Measurements from ENCODE around the gene NFASC.

The NFASC gene

DNA sequence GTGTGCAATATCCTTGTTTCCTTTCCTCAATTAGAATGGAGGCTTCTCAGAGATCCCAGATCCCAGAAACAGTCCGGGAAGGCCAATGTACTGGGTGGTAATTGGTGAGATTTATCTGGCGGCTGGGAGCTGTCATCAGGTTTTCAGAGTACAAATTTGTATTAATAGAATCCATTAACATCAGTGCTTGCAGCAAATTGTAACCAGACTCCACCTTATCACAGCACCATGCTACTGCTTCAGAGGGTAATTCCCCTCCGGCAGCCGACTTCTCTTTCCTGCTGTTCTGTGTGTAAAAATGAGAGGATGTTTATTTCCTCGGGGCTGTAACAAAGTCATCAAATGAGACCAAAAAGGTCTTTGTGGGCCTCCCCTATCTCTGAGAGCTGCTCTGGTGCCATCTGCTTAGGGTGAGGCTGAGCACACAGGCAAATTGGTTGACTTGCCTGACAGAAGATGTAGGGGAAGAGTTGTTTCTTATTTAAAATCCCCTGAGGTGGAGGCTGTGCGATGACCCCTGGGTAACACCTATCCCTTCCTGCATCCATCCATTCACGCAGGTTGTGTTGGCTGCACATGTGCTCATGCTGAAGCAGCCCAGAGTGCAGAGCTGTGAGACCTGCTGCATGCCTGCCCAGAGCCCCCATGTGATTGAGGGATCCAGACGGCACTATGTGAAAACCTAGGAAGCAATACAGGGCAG is 19.2 kb downstream of the NFASC start:
- DNase-seq (ENCODE audit: low spot score) = no peak

DNA sequence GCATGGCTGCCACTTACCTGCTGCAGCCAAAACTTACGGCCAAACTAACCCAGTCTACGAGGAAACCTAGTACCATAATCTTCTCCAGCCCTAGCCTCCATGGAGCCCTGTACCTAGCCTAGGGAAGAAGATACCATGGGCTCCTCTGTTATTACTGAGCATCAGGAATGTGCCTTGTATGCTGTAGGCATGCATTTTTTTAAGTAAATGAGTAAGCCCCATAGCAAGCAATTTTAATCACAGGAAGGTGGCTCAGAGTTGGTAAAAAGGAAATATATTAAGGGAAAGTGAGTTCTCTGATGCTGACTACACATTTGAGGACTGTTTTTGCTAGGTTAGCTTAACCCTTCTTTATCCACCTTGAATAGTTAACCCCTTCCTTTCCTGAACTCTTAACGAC is 21.2 kb downstream of the NFASC start:
- DNase-seq (ENCODE audit: low spot score) = no peak

DNA sequence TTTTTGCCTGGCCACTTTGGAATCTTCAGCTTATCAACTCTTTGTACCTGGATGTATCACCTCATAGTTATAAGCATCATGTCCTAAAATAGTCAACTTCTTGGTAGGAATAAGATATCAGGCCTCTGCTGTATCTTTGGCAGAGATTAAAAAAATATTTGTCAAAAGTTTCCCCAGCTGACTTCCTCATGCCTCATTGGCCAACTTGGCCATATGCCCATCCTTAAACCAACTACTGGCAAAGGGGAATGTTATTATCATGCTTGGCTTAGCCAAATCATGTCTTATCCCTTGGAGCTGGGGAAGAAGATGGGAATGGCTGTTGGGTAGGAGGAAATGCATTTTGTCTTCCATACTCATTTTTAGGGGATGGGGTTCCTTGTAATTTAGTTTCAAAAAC is 23.4 kb downstream of the NFASC start:
- DNase-seq (ENCODE audit: low spot score) = no peak

DNA sequence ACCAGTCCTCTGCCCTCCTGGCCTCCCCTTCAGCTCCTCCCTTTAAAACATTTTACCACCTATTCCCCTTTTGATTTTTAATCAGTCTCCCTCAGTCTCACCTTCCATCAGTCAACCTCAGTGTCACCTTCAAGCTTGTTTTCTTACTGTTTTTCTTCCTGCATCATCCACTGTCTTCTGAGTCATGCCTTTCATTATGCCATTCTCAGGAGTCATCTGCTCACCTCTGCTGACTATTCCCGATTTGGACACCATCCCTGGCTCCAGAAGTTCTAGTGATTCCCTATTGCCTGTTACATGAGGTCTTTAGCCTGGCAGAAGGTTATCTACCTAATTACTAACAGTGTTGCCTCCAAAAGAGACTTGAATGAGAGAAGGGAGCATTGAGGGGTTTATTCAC is 23.9 kb downstream of the NFASC start:
- DNase-seq (ENCODE audit: low spot score) = no peak

DNA sequence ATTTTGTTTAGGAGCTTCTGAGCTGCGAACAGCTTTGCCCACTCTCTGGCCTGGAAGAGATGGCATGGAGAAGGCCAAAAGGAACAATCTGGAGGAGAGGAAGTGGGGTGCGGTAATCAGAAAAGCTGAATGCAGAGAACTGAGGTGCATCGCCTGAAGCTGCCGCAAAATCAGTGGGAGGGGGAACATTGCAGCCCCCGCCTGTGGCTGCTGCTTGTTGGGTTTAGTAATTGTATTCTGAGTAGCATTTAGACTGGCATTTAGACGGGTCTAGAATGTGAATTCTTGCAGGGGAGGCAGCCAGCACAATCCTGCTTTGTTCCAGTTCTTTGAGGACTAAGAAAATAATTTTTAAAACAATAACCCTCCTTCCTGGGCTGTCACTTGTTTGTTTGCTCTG is 25.4 kb downstream of the NFASC start:
- no peak for DNase-seq (ENCODE audit: low spot score)

DNA sequence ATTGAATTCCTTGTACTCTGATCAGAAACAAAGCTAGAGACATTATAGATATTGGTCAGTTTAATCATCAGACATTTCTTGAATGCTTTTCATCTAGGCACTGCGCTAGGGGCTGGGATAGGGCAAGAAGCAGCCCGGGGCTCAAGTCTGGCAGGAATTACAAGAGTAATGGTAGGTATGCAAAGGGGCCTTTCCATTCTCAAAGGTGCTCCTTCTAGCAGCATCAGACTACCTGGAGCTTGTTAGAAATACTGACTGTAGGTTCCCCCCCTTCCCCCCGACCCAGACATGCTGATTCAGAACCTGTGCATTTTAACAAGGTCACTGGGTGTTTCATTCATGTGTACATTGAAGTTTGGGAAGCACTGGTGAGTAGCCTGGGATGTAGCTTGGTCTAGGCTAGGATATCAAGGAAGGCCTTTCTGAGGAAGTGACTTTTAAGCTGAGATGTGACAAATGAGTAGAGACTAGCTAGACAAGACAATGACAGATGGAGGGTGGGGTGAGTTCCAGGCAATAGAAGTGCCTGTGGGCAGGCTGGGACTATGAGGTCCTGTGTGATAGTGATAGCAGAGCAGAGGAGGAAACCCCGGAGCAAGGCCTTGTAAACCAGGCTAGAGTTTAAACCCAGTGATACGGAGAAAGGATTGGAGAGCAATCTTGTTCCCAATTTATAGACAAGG is 26.3 kb downstream of the NFASC start:
- DNase-seq (ENCODE audit: low spot score) = no peak

DNA sequence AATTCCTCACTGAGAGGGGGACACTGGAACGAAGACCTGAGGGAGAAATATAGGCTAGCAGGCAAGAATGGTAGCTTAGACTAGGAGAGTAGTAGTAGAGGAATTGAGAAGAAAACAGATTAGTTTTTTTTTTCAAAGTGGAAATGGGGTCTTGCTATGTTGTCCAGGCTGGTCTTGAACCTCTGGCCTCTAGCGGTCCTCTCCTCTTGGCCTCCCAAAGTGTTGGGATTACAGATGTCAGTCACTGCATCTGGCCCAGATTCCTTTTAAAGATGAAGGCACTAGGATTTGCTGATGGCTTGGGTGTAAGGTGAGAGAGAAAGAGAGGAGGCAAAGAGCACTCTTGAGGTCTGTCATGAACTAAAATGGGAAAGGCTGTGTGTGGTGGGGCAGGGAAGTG is 30.1 kb downstream of the NFASC start:
- DNase-seq (ENCODE audit: low spot score) = no peak

DNA sequence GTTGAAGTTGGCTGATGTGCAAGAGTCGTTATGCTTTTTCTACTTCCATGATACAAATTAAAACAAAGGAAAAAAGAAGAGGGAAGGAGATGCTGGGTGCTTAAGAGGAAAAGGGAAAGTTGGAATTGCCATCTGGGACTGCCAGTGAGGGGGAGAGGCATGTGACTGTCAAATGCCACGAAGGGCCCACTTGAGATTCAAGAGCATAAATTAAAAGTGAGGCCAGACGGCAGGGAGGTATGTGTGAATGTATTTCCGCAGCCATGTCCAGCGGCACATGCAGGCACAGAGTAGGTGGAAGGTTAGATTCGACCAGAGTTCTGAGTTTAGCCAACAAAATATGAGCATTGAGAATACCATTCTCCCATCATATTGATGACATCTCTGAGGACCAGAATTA is 32.0 kb downstream of the NFASC start:
- DNase-seq (ENCODE audit: low spot score) = no peak

DNA sequence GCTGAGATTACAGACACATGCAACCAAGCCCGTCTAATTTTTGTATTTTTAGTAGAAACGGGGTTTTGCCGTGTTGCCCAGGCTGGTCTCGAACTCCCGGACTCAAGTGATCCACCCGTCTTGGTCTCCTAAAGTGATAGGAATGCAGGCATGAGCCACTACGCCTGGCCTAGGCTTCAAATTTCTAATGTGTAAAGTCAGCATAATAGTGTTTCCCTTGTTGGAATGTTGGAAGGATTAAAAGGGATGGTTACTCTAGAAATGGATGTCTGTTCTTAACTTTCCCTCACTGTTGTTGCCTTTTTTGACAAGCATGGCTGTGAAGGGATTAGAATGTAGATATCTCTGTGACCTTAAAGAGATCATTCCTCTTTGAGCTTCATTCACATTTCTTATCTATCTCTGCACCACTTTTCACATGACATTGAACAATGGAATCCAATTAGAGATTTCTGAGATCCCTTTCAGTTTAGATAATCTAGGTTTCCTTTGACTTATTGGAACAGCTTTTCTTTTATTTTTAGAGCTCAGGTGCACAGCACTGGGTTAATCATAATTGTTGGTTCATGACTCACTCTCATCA is 33.7 kb downstream of the NFASC start:
- no peak for DNase-seq (ENCODE audit: low spot score)

DNA sequence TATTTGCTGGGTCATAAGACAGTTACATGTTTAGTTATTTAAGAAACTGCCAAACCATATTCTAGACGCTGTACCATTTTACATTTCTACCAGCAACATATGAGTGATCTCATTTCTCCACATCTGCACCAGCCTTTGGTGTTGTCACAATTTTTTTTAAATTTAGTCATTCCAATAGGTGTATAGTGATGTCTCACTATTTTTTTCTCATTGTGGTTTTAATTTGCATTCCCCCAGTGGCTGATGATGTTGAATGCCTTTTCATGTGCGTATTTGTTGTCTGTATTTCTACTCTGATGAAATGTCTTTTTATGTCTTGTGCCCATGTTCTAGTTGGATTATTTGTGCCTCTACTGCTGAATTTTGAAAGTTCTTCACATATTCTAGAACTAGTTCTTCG is 38.4 kb downstream of the NFASC start:
- no peak for DNase-seq (ENCODE audit: low spot score)

DNA sequence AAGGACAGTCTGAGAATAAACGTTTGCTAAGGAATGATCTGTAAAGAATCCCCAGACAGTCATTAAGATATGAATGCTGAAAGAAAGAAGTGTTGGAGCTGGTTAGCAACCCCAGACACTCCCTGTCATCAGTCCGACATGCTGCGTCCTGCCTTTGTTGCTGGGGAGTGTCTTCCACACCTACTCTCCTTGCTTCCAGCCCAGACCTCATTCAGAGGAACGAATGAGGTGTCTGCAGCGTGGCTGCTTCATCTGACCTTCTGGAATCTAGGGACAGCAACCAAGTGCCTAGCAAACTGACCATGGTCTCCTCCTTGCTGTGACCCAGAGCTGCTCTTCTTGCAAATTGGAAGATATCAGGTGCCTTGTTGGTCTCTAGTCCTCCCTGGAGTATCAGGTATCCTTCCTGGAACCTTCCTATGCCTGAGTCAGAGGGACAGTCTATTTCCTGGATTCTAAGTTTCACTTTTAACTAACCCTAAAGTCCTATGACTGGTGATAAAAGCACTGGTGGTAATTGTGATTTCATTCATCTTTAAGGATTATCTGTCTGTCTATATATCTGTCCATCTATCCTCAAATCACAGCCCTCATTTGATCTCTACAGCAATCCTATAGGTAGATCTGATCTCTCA is 45.3 kb downstream of the NFASC start:
- peak; percentile 49 for DNase-seq (ENCODE audit: low spot score)

DNA sequence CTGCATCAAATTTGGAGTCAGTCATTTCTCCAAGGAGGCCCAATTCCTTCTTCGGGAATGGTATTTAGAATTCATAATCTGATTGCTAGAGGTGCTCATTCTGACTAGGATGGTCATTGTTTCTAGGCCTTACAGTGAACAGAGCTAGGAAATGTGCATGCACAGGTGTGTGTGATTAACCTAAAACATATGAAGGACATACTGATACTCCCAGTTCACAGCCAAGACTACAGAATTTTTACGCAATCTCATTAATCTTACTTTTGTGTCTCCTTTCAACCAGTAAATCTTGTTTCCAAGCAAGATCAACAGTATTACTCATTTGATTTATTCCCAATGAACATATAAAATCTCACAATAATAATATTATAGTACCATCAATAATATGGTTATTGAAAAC is 47.1 kb downstream of the NFASC start:
- DNase-seq (ENCODE audit: low spot score) = no peak

DNA sequence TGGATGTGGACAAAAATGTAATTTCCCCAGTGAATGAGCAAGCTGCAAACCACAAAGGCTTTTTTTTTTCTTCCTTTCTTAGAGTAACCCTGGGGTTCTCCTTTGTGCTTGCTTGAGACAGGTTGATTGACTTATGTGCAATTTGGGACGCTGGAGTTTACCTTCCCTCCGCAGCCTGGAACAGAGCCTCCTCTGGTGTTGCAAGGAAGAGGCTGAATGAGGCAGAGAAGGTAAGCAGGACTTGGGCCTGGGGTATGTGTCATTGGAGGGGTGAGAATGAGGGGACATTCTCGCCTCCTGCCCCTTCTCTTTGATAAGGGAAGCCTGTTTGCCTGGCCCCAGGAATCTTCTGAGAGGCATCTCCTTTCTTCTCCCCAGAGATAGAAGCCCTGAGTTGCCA is 49.8 kb downstream of the NFASC start:
- no peak for DNase-seq (ENCODE audit: low spot score)

DNA sequence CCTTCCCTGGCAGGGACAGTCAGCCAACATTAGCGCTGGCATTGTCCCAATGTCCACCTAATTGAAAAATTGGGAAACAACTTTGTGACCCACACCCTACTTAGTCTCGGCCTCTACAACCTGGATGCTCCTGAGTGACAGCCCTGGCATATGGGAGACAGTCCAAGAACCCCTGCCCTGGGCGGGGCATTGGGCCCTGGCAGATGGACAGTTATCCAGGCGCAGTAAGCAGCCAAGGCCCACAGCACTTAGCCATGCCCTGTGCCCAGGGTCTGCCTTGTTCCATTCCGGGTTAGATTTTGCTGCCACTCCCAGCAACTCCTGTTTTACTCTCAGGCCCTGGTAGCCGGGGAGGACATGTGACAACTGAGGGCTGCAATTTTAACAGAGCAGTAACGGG is 50.3 kb downstream of the NFASC start:
- no peak for DNase-seq (ENCODE audit: low spot score)

DNA sequence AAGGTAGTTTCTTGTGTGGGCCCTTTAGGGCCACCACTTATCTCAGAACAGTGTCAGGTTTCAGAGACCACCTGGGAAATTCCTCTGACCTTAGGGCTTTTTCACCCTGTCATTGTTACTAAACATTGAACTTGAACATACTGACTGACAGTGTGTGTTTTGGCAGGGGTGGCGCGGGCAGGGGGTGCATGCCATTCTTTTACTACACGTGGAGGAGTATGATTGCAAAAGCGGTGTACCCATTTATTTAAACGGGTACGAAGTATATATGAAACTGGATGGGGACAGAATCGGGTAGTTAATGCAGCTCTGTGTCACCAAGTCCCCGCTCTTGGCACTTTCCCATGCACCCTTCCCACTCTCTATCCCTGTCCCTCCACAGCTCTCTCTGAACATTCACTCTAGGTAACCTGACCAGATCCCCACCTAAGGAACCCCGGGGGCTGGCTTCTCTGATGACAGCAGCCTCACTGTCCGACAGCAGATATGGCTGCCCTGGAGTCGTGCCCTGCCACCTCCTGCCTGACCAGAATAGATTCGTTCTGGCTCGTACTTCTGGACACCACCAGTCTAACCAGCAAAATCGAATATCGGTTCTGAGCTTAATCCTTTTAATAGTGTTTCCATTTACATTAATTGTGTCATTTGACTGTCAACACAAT is 51.3 kb downstream of the NFASC start:
- no peak for DNase-seq (ENCODE audit: low spot score)

DNA sequence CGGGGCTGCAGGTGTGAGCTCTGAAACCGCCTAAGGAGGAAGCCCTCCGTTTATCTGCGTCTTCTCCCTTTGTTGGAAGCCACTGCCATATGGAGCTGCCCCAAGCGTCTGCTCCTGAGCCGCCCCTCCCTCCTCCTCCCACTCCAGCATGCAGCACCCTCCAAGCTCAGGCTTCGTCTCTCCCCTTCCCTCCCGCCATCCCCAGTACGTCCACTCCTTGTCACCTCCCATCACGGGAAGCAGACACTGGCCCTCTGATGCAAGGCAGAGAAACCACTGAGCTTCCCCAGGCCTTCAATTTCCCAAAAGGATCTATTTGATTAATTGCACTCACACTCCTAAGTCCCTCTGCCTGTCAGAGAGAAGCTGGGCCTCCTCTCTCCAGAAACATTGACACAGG is 52.5 kb downstream of the NFASC start:
- no peak for DNase-seq (ENCODE audit: low spot score)

DNA sequence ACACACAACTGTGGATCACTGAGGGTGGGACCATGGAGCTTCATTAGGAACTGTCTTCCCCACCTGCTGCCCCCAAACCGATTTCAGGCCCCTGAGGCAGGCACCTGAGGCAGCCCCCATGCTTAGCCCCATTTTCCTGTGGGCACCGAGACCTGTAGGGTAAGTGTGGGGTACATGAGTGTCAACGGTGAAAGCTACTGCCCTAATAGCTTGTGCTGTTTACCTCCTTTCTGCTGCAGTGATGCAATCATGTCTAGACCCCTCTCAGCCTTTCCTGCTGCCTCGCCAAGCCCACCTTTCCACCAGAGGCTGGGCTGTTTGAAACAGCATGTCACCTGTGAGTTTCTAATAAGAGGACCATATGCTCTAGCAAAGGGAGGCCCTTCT is 53.0 kb downstream of the NFASC start:
- no peak for DNase-seq (ENCODE audit: low spot score)

DNA sequence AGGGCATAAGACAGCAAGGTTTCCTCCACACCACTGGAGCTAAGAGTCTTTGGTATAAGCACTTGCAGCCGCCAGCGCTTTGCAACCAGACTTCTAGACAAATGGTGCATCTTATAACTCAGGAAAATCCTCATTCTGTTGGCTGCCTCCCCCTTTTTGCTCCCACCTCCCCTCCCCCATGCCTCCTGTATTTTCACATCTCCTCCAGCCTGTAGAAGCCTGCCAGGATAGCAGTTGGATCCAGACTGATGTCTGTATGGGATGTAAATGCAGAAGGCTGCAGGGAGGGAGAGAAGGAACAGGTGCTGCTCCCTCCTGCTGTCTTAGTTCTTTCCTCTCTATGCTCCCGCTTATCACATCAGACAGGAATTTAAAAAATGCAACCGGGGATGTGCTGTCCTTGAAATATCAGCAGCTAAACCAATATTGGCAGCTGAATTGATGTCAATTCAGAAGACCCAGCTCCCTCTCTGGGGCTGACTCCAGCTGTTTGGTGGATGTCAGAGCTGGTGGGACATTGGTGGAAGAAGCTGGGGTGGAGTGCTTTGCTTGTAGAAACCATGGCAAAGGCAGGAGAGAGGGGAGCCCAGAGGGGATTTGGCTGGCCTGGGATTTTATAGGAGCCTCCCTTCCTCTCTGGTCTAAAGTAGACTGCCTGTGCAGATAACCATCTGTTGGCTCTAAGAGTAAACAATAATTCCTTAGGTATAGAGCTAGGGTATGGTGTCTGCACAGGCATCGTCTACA is 53.5 kb downstream of the NFASC start:
- DNase-seq (ENCODE audit: low spot score) = no peak

DNA sequence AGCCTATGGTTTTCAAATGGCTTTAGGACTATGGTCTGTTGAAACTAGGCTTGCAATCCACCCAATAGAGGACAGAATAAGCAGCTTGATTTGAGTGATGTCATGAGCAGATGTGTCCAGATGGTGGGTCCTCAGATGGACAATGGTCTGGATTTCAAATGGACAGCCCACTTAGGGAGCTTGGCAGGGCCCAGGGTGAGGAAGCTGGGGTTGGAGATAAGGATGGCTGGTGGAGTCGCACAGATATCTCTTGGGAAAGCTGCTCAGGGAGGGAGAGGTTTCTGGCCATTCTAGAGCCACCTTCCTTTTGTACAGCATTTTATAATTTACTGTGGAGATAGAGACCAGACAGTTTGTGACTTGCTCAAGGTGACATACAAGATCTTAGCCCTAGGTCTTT is 55.0 kb downstream of the NFASC start:
- DNase-seq (ENCODE audit: low spot score) = no peak

DNA sequence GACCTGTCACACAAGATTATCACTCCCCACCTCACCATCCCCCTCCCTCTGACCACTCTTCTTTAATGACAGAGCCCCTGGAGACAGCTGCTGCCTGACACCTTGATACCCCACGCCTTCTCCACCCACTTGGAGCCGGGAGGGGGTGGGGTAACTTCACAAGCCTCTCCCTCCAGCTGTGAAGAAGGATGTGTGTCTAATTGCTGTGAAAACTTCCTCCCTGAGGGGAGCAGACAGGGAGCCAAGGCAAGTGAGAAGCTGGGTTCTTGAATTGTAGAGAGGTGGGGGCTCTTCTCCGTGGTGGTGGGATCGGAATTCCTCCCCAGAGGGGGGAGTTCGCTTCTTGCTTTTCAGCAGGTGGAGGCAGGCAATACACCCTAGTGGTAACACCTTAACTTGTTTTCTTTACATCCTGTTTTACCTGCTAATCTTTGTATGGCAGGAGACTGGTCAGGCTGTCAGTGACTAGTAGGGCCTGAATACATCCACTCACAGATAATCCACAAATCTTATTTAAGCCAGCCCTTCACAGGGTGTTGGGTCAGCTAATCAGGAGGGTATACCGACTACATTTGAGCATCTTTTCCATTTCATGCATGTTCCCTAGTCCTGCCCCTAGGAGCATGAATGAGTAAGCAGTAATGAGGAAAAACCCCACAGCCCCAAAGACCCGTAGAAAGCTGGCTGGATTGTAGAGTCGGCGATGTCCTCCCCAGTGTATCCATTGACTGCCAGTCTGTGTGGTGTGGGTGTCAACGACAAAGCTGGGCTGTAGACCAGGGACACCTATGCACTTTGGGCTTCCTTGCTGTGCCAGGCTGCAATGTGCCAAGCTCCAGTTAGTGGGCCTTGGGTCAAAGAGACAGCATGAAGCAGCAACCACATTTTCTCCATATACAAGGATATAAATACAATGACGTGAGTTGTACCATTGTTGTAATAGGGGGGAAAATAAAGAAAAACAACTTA is 57.3 kb downstream of the NFASC start:
- DNase-seq (ENCODE audit: low spot score) = no peak
